ENCODE measurements around the gene PACRG. TPM values are rescaled to one million over a fixed set of nuclear protein-coding genes. Genes with fewer than 3 reads are reported as not detected.

Gene PACRG
- total RNA-seq, 2 donors from 2014 or later, result 2.9 to 63.8 TPM

DNA sequence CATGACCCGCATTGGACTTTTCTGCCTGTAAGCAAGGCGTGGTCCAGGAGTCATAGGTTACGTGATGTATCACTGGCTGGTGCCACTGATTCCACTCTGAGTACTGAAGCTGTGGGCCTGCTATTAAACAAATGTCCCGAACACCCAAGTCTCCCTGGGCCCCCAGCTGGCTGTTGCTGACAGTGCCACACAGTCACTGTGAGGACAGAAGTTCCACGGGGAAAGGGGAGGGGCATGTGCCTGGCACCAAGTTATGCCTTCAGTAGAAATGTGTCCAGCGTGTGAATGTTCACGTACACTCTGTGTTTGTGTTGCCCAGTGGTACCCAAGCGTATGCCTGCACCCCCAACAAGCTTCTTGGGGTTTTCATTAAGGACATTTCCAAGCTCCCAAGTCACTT lies 515.3 kb downstream of the PACRG start:
- no peaks in the 10 kb centered on the region for H3K27me3 ChIP-seq (replicated peaks; ENCODE audit: insufficient read depth)
- no peaks in the 10 kb centered on the region for H3K9me3 ChIP-seq
- H3K36me3 ChIP-seq, result no peaks in the 10 kb centered on the region
- no peaks in the 10 kb centered on the region for H3K4me1 ChIP-seq (replicated peaks)
- 91% methylated on average over 8 of the region's 8 CpGs for WGBS
- H3K4me3 ChIP-seq, result no peak overlapping the region
- no peak overlapping the region for H3K27ac ChIP-seq
- intact Hi-C loops (cut with DNase I), result no loop called here
- DNase-seq (ENCODE audit: low spot score), result no peak
- TF ChIP-seq, protein P1, sequence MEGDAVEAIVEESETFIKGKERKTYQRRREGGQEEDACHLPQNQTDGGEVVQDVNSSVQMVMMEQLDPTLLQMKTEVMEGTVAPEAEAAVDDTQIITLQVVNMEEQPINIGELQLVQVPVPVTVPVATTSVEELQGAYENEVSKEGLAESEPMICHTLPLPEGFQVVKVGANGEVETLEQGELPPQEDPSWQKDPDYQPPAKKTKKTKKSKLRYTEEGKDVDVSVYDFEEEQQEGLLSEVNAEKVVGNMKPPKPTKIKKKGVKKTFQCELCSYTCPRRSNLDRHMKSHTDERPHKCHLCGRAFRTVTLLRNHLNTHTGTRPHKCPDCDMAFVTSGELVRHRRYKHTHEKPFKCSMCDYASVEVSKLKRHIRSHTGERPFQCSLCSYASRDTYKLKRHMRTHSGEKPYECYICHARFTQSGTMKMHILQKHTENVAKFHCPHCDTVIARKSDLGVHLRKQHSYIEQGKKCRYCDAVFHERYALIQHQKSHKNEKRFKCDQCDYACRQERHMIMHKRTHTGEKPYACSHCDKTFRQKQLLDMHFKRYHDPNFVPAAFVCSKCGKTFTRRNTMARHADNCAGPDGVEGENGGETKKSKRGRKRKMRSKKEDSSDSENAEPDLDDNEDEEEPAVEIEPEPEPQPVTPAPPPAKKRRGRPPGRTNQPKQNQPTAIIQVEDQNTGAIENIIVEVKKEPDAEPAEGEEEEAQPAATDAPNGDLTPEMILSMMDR (IDR thresholded peaks at IDR 0.05), result no peak
- TF ChIP-seq POLR2AphosphoS5 (IDR thresholded peaks at IDR 0.05), result no peak
- no peak for TF ChIP-seq POLR2A (IDR thresholded peaks at IDR 0.05)

DNA sequence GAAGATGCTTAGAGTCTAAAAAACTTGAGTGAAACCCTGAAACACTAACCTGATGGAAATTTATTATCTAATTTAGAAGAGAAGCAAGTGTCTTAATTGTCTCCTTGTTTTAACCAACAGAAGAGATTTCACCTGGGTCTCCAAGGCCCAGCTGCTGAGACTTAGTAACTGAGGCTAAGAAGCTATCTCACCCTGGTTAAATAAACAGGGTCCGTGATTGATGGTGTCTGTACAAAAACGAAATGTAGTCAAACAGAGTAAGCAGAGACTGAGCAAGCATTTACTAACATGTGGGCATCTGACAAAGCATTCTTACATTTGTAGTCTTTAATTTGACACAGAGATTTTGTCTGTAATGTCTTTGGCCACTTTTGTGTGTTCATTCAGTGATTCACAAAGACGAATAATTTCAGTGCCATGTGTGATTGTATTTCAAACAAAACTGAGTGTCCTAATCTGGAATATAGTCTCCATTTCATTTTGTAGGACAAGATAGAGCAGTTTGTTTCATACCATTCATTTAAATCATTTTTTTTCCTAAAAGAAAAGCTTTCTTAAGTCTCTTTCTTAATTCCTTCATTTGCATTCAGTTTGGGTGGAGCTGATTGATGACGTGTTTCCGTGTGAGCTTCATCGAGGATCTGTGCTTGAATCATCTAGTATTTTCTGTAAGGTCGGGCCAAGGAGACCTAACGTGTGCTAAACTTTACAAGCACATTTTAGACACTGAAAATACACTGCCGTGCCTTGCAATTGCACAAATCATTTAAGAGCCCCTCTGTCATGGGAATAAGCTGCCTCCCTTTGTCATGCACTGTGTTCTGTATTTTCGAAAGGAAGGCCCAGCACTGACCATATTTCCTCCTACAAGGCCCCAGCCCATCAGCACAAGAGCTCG lies 516.2 kb downstream of the PACRG start:
- Histone ChIP-seq H3K27ac (no peak overlapping the region), H3K27me3 (replicated peaks; ENCODE audit: insufficient read depth) (no peaks in the 10 kb centered on the region), H3K36me3 (no peaks in the 10 kb centered on the region), H3K9me3 (no peaks in the 10 kb centered on the region), H3K4me3 (no peak overlapping the region), H3K4me1 (replicated peaks) (no peaks in the 10 kb centered on the region)
- no peak for DNase-seq (ENCODE audit: low spot score)
- intact Hi-C loops (cut with DNase I), result no loop called here
- TF ChIP-seq POLR2AphosphoS5 (IDR thresholded peaks at IDR 0.05) (no peak), POLR2A (IDR thresholded peaks at IDR 0.05) (no peak)
- TF ChIP-seq, protein P1 (IDR thresholded peaks at IDR 0.05), result no peak
- WGBS, result 80% methylated on average over 11 of the region's 11 CpGs

DNA sequence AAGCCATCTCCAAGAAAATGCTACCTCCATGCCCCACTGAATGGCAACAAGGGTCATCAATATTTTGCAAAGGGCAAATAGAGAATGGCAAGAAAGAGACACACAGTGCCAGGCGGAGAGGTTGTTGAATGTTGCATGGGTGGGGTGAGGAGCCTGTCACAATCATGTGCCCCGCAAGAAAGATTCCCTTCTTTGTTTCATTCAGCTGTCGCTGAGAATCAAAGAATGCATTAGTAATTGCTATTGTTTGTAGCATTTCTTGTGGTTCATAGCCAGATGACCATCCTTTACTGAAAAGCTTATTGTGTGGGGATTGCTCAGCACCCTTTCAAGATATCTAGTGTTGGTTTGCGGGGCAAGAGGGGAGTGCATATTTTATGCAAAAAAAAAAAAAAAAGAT lies 520.3 kb downstream of the PACRG start:
- Histone ChIP-seq H3K4me3 (no peak overlapping the region), H3K27me3 (replicated peaks; ENCODE audit: insufficient read depth) (no peaks in the 10 kb centered on the region), H3K4me1 (replicated peaks) (no peaks in the 10 kb centered on the region), H3K36me3 (no peaks in the 10 kb centered on the region), H3K27ac (no peak overlapping the region), H3K9me3 (no peaks in the 10 kb centered on the region)
- TF ChIP-seq, protein P1 (IDR thresholded peaks at IDR 0.05), result no peak
- TF ChIP-seq POLR2A (IDR thresholded peaks at IDR 0.05) (no peak), POLR2AphosphoS5 (IDR thresholded peaks at IDR 0.05) (no peak)
- 87% methylated on average over 4 of the region's 4 CpGs for WGBS
- DNase-seq (ENCODE audit: low spot score), result no peak
- intact Hi-C loops (cut with DNase I), result no loop called here

DNA sequence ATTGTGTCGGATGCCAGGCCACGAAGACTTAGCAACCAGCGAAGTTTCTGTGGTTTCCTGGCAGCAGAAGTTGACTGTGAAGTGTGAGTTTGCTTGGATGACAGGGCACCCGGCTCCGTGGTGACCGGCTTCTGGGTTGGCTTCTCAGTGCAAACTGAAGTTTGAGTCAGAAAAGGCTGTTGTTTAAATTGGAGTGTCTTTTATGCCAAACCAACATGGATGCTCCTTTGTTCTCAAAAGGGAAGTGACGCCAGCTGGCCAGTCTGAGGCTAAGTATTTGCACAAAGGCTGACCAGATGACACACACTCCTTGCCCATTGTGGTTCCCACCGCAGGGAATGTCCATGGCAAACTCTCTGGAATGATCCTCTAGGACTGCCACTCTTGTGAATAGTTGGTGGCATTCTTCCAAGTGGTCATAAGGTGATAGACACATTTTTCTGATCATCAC lies 521.9 kb downstream of the PACRG start:
- no peaks in the 10 kb centered on the region for H3K36me3 ChIP-seq
- WGBS, result 81% methylated on average over 8 of the region's 8 CpGs
- no peak overlapping the region for H3K27ac ChIP-seq
- DNase-seq (ENCODE audit: low spot score), result no peak
- no peak overlapping the region for H3K4me3 ChIP-seq
- no peaks in the 10 kb centered on the region for H3K27me3 ChIP-seq (replicated peaks; ENCODE audit: insufficient read depth)
- TF ChIP-seq, protein P1 (IDR thresholded peaks at IDR 0.05), result no peak
- TF ChIP-seq POLR2AphosphoS5 (IDR thresholded peaks at IDR 0.05), result no peak
- TF ChIP-seq POLR2A (IDR thresholded peaks at IDR 0.05), result no peak
- intact Hi-C loops (cut with DNase I), result no loop called here
- no peaks in the 10 kb centered on the region for H3K9me3 ChIP-seq
- H3K4me1 ChIP-seq (replicated peaks), result no peaks in the 10 kb centered on the region

DNA sequence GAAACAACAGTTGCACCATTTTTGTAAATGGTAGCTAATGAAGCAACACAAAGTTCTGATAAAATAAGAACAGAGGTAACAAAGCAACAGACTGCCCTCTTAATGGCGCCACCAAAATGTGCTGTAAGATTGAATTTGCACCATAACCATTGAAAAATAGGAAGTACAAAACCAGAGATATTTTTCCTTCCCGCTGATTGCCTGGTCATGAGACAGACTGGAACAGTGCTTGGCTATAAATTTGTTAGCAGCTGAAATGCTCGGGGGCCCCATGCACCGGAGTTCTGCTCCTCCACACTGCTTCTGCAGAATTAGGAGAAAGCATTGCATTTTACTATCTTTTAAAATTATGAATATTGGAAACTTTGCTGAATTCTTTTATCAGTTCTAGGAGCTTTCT lies 522.3 kb downstream of the PACRG start:
- Histone ChIP-seq H3K27me3 (replicated peaks; ENCODE audit: insufficient read depth) (no peaks in the 10 kb centered on the region), H3K4me1 (replicated peaks) (no peaks in the 10 kb centered on the region), H3K27ac (no peak overlapping the region), H3K36me3 (no peaks in the 10 kb centered on the region), H3K9me3 (no peaks in the 10 kb centered on the region), H3K4me3 (no peak overlapping the region)
- no peak for DNase-seq (ENCODE audit: low spot score)
- intact Hi-C loops (cut with DNase I), result no loop called here
- WGBS, result 83% methylated on average over 4 of the region's 4 CpGs
- TF ChIP-seq POLR2A (IDR thresholded peaks at IDR 0.05) (no peak), POLR2AphosphoS5 (IDR thresholded peaks at IDR 0.05) (no peak)
- TF ChIP-seq, protein P1 (IDR thresholded peaks at IDR 0.05), result no peak

Measured in prostate gland (tissue), 2 donors.